LoVo (cell line): ENCODE data around the gene ART4.

Experiments used
- DNase-seq: peaks from one replicate; pipeline ENCODE4 v3.0.0-alpha.2; 2016; ENCODE audit warnings: low spot score

Gene ART4

DNA sequence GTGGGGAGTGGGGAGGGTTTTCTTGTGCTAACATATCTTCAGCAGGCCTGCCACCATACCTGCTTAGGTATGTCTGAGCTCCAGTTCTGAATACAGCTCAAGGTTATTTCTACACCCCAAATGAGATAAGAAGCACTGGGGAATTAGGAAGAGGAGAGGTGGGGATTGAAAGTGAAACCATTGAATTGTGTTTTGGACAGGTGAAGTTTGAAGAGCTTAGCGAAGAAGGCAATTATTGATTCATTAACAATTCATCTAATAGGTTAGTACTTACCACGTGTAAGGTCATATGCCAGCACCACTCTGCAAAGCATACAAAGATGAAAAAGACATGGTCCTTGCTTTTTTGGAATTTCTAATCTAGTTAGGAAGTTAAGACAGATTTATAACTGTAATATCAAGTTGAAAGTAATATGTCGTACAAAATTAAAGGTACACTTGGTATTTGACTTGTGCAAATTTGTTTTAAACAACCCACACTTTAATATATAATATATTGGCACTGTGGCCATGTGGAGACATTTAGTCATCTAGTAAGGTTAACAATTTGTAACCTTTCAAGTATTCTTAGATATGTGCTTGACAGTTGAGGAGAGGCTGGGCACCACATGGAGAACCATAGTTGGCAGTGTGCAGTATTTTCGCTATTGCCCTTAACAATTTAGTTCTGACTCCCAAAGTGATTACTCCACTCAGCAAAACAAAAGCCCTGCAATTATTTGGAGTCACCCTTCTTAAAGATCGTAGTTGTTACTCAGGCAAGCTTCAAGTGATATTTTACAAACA, 33.0 kb downstream of the ART4 start:
- no peak for DNase-seq

- no peak for DNase-seq
These were observed 39.5 kb downstream of the ART4 start for GRCh38 chr12:14803830-14804160.

- peak; percentile 100 for DNase-seq
These were observed 40.1 kb downstream of the ART4 start, which contains the start of the genes C12orf60 and WBP11 for GRCh38 chr12:14803011-14803829. C12orf60 (plus strand) TSS chr12:14803670; CDS start chr12:14822936, 19,266 bp downstream. WBP11 (minus strand) TSS chr12:14803478; CDS start chr12:14801383, 2,095 bp downstream.

GRCh38 chr12:14802721-14803010, 40.7 kb downstream of the ART4 start:
- no peak for DNase-seq

- DNase-seq: no peak
These were observed 41.1 kb downstream of the ART4 start for GRCh38 chr12:14802247-14802646.

GRCh38 chr12:14795028-14795448, 48.3 kb downstream of the ART4 start:
- DNase-seq: no peak

DNA sequence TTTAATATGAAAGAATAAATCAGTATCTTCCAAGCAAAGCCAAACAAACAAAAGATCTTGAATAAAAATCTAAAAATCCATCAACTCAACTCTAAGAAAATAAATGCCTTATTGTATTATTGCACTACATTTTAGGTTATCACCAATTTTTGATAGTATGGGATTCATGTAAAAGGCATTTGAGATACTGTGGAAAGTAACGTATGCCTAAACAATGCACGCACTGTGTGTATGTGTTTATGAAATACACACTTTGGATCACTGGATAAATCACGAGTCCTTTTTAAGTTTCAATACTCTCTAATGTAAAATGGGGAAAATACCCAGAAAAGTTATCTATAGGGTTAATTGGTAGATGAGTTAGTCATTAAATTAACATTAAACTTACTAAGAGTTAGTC, 57.8 kb downstream of the ART4 start:
- no peak for DNase-seq

DNA sequence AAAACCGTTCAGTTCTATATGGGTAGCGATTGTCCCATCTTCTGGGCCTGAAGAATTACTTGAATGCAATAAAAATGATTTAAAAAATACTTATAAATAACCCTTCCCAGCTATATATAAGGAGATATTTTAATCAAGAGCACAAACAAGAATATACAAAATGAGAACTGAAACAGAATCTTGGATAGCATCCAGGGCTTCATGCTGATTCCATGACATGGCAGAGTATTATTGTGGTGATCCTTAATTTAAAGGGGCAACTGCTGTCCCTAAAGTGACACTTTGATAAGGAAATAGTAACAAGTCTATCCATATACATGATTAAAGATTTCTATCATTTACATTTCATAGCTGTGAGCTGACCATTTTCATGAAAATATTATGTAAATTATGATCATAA, 58.9 kb downstream of the ART4 start:
- no peak for DNase-seq

GRCh38 chr12:14782756-14783155, 60.6 kb downstream of the ART4 start:
- no peak for DNase-seq

- DNase-seq: no peak
These were observed 61.8 kb downstream of the ART4 start for GRCh38 chr12:14781563-14781962.

DNA sequence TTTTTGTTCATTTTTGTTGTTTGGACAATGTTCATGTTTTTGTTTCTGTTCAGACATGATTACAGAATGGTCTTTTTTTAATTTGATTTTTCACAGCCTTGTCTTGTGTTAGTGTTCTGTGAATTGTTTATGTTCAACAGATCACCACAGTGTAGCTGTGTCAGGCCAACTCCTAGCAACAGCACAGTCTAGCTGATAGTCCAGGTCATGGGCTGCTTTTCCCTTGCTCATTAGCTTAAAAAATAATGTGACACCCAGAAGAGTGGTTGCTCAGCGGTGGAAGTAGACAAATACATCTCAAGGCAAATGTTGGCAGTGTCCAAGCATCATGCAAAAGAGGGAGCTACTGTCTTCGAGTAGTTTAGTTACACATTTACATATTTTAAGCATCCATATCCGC, 62.5 kb downstream of the ART4 start:
- no peak for DNase-seq

GRCh38 chr12:14779834-14780233, 63.5 kb downstream of the ART4 start:
- no peak for DNase-seq

- peak; percentile 83 for DNase-seq
These were observed 66.1 kb downstream of the ART4 start for GRCh38 chr12:14777271-14777670.

- DNase-seq: peak; percentile 30
These were observed 66.9 kb downstream of the ART4 start for GRCh38 chr12:14776236-14776961.

GRCh38 chr12:14775636-14775980, 67.7 kb downstream of the ART4 start:
- no peak for DNase-seq
